Stimulated activated CD4-positive, alpha-beta T cell treated with anti-CD3 and anti-CD28 coated beads, Interleukin-4, amount 100 ng/mL, for 48 hours (primary cell): Measurements from ENCODE around the gene SEMA3G.
A peak's percentile ranks its signal among the peaks of the same experiment; 100 is the strongest.

Experiments used
- DNase-seq, 2 donors: peaks; one replicate each; pipeline ENCODE4 v3.0.0-alpha.2; 2020; ENCODE audit warnings: low read depth in 2 of 2

The SEMA3G gene

DNA sequence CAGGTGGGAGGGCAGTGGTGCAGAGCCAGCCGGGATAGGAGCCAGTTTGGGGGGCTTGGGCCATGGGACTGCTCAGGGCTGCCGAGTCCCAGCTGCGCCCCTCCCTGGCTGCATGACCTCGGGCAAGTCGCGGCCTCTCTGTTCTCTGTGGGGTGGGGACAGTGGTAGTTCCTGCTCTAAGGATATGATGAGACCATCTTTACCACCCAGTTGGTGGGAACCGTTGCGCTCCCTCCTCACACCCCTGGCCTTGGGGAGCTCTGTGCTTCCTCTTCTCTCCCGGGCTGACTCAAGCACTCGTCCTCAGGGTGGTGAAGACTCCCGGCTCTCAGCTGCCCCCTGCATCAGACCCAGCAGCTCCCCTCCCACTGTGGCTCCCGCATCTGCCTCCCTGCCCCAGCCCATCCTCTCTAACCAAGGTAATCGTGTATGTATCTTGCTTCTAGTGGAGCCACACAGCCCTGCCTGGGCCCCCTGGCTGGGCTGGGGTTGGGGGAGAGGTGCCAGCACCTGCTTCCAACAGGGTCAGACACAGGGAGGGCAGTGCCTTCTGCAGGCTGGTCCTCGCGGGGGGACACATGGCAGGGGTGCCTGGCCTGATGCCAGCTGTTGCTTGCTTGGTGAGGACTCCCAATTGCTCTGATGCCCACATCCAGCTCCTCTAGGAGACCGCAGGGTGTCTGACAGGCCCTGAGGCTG is 35.1 kb upstream of the SEMA3G start:
- no peak for DNase-seq

DNA sequence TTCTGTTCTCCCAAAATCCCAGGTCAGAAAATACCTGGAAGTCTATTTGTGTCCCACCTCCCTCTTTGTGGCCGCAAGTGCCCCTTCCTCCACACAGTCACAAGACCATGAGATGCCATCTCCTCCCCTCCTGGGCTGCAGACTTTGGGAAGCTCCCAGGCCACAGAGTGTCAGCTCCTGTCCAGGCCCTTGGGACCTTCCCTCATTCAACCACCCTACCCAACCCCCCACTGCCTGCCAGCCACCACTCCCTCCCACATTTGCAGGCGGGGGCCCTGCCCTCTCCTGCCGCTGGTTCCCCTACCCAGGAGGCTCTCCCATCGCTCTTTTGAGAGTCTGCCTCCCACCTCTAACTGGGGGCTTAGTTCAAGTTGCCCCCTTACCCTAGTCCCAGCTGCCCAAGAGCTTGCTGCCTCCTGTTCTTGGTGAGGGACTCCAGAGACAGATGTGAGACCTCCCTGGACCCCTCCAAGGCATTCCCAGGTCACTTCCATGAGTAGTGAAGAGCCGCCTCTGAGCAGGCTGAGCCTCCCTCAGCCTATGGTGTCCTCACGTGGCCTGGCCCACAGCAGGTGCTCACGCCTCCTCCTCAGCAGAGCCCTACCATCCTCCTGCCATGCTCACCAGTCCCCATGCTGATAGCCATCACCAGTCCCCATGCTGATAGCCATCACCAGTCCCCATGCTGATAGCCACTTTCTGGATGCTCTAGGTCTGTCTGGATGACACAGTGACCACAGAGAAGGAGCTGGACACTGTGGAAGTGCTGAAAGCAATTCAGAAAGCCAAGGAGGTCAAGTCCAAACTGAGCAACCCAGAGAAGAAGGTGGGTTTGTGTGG is 34.4 kb upstream of the SEMA3G start:
- DNase-seq: no peak

DNA sequence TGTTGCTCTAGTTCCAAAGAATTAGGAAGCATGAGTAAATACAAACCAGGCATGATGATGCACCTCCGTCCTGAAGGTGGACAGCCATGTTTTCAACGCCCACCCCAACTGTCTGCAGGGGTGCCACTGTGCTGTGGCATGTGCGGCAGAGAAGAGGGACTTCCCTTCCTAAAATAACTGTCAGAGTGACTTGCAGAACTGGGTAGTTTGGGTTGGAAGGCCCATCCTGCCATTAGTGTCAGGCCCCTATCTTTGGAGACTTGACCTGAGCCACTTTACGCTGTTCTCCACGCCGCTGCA is 32.8 kb upstream of the SEMA3G start:
- no peak for DNase-seq

DNA sequence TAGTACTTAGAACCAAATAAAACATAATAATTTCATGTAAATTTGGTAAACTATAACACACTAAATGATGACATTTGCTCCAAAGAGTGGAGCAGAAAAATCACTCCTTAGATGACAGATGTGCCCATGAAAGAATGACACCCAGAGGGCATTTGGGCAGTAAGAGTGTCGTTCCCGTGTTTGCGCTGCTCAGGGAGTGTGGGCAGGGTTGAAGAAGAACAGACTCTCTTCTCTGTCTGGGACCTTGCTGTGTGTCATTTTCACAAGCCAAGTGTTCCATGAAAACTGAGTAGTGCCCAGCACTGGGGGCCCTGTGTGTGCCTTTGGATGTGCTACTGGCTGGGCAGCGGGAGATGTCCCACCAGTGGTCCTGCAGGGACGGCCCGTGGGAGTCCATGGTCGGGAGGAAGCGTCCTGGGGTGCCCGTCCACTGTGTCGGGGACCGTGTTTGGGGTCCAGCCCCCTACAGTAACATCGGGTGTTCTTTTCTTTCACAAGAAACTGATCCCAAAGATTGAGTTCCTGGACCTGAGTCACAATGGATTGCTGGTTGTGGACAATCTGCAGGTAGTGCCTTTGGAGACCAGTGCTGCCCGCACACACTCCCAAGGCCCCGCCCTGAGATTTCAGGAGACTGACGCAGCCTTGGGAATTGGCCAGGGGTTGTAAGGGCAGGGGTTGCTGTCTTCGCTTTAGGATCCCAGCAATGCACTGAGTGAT is 32.3 kb upstream of the SEMA3G start:
- DNase-seq: no peak

DNA sequence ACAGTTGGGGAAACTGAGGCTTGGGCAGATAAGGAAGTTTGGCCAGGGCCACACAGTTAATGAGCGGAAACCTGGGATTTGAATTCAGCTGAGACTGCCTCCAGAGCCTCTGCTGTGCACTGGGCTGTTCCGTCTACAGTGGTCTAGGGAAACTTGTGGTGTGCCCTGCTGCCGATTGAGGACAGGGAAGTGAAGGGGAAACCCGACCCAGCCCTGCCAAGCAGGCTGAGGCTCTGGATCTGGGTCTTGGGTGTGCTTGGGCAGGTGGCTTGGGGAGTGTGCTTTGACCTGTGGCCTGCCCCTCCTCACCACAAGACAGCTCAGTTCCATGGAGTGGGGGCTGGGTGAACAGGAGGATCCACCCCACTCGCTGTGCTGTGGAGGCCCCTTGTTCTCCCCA is 28.1 kb upstream of the SEMA3G start:
- no peak for DNase-seq

DNA sequence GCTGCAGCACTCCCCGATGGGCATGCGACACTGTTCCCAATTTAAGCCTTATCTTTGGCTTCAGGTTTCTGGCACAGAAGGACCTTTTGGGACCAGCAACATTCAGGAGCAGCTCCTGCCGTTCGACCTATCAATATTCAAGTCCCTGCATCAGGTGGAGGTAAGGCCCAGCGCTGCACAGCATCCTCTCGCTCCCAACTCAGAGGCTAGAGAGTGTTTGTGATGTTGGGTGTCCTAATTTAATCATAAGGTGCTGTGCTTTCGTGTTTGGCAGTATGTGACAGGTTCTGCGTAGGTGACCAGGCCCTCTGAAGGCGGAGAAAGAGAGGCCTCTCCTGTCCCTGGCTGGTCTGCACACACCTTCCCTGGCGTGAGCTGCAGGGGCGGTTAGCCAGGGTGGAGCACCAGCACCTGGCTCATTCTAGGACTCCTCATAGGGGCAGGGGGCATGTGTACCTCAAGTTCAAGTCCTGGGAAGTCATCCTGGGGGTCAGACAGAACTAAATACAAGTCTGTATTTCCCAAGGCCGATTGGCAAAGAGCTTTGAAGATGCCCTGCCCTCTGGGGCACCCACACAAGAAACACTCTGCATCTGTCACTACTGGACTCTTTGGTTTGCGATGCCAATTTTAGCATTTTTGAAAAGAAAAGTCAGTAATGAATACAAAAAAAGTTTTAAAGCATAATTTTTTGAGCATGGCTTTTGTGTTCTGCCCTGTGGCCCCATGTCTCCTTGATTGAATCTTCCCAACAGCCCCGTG is 27.5 kb upstream of the SEMA3G start:
- DNase-seq: no peak

DNA sequence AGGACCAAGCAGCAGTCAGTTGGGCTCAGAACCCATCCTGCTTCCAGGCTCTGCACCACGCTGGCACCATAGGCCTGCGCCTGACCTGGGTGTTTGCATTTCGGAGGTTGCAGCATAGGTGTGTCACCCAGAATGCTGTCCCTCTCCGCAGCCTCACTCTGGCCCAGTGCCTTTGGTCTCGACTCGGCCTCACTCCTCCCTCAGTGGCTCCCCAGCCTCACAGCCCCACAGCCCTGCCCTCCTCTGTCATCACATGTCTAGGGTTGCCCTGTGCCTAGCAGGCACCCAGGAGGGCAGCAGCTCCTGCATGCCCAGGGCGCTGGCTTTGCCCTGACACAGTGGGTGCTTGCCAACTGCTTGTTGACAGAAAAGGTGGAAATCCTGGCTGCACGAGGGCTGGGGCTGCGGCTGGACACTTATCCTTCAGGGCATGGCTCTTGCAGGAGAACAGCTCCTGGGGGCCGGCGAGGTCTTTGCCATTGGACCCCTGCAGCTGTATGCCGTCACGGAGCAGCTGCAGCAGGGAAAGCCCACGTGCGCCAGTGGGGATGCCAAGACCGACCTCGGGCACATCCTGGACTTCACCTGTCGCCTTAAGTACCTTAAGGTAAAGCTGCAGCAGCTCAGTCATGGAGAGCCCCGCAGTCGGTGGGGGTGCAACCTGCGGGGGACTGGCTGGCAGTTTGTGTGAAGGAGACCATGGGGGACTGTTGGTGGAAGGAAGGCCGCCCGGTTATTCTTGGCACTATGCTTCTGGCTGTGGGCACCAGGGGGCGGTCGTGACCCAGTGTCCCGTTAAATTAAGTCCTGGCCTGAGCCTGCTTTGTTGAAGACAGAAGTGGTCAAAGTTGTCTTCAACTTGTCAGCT is 26.7 kb upstream of the SEMA3G start:
- peak in 1 of 2 donors; percentile 31 for DNase-seq

DNA sequence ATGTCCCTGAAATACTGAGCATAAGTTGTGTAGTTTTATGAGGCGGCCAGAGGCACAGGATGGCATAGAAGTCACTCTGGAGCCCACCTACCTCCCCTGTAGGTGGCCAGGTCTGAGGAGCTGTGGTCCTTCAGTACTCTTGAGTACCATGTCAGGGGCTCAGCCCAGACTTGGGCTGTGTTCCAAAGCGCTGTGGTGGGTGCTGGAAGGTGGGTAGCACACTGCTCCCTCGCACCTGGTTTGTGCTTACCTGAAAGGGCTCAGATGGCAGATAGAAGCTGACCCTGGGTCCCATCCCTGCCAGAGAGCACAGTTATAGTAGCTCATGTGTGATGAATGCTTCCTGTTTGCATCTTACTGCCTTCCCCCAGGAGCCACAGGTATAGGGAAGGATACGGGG is 26.0 kb upstream of the SEMA3G start:
- no peak for DNase-seq

DNA sequence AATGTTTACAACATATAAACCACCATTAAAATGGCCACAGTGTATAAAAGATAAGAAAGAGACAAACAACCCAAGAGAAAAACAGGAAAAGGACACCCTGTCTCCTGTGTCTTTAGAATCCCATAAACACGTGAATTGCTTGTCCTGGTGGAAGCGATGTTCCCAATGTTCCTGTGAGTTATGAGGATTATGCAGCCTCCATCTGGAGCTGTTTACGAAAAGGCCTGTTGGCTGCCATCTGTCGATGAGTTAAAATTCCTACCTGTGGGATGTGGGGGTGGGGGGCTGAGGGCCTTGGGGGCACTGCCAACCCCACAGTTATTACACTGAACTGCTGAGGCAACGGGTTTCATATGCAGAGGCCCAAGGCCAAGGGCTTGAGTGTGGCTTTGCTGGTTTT is 24.1 kb upstream of the SEMA3G start:
- no peak for DNase-seq

DNA sequence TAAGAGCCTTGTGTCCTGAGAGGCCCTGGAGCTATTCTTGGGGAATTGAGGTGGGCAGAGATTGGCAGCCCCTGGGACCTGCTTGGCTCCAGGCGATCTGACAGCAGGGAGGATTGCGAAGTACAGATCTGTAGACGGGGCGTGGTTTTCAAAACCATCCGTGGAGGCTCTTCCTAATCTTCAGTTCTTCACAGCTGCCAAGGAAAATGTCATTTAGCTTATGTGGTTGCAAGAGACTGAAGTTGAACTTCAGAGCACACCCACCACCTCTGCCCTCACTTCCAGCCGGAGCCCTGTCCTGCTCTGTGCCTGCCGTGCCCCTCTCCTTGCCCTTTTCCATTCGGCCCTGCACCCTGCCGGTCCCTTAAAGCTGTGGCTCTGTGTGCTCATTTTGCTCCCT is 23.4 kb upstream of the SEMA3G start:
- DNase-seq: no peak

DNA sequence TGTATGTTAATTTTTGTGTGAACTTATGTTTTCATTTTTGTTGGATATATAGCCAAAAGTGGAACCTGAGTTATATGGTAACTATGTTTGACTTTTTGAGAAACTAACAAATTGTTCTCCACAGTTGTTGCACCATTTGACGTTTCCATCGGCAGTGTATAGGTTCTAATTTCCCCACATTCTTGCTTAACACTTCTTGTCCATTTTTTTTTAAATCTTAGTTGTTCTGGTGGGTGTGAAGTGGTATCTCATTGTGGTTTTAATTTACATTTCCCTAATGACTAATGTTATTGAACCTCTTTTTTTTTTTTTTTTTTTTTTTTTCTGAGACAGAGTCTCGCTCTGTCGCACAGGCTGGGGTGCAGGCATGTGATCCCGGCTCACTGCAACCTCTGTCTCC is 18.5 kb upstream of the SEMA3G start:
- DNase-seq: no peak

DNA sequence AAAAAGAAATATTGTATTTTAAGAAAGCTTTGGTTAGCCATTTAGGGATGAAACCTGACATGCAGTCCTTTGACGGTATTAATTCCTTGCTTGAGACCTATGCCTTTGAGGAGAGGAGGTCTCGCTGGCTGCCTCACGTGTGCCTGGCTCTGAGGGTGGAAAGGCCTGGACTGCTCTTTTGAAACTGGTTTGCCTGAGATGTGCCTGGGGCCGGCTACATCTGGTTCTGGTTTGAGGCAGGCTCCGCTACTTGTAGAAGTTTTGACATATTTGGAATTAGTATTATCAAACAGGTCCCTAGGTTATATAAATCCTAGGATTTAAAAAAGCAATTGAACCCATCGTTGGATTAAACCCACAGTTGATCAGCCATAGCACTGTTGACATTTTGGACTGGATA is 17.0 kb upstream of the SEMA3G start:
- no peak for DNase-seq

DNA sequence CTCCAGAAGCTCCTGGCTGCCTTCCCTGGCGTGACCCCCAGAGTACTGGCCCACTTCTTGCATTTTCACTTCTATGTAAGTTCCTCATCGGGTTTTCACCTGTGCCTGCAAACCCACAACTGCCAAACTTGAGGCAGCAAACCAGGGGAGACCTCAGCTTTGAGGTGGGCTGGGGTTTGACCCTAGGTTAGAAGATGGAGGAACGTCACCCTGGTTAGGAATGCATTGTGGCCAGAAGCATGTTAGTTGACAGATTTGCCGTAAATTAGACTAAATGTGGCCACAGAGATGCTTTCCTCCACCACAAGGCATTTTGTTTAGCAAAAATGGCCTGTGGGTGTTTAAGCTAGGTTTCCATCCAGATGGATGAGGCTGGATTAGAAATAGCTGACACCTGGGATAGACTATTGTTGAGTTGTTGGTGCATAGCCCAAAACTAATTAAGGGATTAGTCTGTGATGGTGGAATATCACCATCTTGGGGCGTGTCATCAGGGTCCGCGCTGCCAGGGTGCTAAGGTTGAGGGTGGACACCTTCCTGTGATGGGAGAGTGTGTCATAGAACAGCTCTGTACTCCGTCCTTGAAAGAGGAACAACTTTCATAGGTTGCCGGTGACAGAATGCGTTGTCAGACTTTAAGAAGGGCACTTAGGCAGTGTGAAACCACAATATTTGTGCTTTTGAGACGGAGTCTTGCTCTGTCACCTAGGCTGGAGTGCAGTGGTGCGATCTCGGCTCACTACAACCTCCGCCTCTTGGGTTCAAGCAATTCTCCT is 14.1 kb upstream of the SEMA3G start:
- no peak for DNase-seq

DNA sequence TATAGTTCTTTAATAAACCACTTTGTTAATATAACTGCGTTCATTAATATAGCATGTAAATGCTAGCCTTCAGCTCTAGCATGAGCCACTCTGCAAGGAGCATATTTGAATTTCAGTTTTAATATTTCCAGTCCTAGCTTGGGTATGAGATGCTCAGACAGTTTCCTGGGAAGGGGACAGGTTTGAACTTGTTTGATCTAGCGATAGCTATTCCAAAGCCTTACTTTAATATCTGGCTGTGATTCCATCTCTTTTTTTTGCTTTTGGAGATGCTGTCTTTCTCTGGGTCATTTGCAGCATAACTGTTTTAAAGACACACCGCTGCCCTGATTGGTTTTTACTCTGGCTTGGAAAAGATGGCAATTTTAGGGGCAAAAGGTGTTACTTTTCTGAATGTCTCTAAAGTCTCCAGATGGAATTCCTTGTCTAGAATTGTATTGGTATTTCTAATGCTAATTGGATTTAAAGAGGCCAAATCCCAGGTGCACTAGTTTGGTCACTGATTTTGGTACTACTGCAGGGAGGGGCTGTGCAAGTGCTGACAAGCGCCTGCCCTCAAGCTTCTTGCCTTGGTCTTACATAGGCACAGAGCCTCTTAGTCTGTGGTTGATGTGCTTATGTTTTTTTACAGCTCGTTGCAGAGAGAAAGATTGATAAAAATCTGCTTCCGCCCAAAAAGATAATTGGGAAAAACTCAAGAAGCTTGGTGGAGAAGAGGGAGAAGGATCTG is 13.3 kb upstream of the SEMA3G start:
- DNase-seq: no peak

DNA sequence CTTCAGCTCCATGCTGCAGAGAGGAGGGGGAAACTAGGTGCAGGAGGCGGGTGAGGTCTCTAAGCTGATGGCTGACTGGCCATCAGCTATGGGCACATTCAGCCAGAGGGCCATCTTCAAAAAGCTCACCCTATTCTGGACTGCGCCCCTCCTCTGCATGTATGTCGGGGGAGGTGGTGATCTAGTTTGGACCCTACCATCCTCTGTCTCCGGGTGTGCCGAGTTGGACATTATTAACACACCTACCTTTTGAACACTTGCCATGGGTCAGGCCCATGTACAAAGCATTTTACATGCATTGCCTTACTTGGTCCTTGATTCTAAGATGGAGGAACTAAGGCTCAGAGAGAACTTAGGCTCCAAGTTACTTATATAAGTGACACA is 11.9 kb upstream of the SEMA3G start:
- no peak for DNase-seq

DNA sequence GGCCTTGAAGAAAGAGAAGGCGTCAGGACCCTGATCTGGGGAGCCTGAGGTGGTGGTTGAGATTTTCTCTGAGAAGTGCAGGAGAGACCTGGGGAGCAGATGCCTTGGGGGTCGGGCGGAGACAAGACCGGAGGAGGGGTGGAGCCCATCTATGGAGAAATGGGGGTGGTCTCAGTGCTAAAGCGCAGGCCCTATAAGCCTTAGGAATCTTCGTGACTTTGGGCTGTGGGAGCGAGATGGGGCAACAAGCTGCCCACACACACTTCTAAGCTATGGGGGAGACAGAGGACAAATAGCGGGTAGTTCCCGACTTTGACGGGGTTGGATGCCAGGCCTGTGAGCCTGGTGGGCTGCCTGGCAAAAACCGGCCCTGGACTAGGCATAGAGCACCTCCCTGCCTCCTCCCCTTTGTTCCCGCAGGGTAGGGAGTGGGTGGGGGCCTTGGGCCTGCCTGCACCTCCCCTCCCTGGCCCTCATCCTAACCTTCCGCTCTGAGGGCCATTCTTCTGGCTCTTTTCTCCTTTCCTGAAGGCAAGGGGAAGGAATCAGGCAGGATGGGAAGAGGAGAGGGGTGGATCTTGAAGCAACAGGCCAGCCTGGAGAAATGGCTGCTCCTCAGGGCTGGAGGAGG is 11.4 kb upstream of the SEMA3G start:
- DNase-seq: no peak

DNA sequence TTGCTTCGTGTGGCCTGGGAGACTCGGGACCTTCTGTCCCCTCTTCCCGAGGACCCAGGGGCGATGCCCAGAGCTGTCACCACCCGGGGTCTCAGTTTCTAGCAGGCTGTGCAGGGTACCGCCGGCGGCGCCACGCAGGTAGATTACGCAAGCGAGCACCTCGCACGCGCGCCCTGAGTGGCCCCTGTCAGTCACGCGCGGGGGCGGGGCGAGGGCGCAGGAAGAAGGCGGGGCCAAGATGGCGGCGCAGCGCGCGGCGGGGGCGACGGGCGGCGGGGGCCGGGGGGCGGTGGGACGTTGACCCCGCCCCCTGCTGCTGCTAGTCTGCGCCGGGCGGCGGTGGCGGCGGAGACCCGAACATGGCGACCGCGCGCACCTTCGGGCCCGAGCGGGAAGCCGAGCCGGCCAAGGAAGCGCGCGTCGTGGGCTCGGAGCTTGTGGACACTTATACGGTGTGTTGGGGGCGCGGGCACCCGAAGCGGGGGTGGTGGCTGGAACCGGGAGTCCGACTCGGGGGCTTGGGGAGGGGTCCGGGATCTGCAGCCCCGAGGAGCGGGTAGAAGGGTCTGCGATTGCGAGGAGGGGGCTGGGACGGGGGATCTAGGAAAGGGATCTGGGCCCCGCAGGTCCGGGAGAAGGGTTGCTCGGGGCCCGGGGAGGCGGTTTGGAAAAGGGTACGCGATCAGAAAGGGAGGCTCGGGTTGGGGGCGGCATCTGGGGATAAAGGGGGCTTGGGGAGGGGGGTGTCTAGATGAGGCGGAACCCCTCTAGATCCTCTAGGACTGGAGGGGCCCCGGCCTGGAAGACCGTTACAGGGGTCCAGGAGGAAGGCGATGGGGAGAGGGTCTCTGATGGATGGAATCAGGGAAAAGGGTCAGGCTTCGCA is 10.6 kb upstream of the SEMA3G start, which contains the start of gene NISCH:
NISCH (plus strand) TSS at position 322 of the 886 bp plus-strand sequence; CDS start at position 360, 38 bp downstream.
- DNase-seq: peak; percentile 93 to 99

DNA sequence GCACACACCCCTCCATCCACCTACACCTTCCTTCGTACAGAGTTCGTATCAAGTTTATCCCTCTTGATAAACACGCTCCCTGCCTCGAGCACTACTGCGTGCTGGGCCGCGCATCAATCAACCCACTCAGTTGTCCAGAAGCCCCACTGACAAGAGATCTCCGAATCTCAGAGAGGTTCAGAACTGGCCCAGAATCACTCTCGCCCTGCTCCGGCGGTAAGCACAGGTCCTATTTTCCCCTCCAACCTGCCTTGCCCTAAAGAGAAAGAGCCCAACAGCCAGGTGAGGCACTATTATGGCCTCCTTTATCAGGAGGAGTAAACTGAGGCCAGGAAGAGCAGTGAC is 10.0 kb upstream of the SEMA3G start:
- DNase-seq: no peak
